Ovary (tissue), 3 donors: ENCODE data around the gene CMIP.

Experiments
- CTCF ChIP-seq, 3 donors: fragments of 450-650 bp in 2 of 3; fragments of 200-600 bp in 1 of 3; IDR thresholded peaks; one replicate each; pipeline versions ENCODE4 v1.5.1 to v1.8.0; 2016 to 2022; ENCODE audit warnings: antibody characterized with exemption in 3 of 3, mild to moderate bottlenecking in 1 of 3
- EP300 ChIP-seq: sonication (generic); formaldehyde crosslinking; IDR thresholded peaks from one replicate; pipeline ENCODE4 v1.6.1; 2017; ENCODE audit warnings: antibody characterized with exemption
- POLR2A ChIP-seq: fragments of 450-650 bp; IDR thresholded peaks from one replicate; pipeline ENCODE4 v1.6.1; 2017; ENCODE audit warnings: antibody characterized with exemption, mild to moderate bottlenecking, moderate library complexity
- donor health status: DM: no; HTN: no; CAD: no.

GRCh38 chr16:81598083-81598482 lies 153.5 kb downstream of the CMIP start:
- TF ChIP-seq CTCF (IDR thresholded peaks at IDR 0.05) (no peak), POLR2A (no peak), EP300 (no peak)
